Measurements from ENCODE around the gene HLA-F. TPM values are rescaled to one million over a fixed set of nuclear protein-coding genes. Genes with fewer than 3 reads are reported as not detected.
A peak's percentile ranks its signal among the peaks of the same experiment; 100 is the strongest.

The HLA-F gene
- polyA plus RNA-seq, 1 of the 3 experiments (the other 2 are of a cell fraction) = 0.31 TPM

- no peak for TF ChIP-seq ZBTB33 (IDR thresholded peaks at IDR 0.05; ENCODE audit: borderline replicate concordance, low read depth)
These were observed 8.0 kb downstream of the HLA-F start (continued) for GRCh38 chr6:29731281-29731680.

- WGBS (ENCODE audit: low lambda C conversion rate) = 18% methylated on average over 7 of the region's 7 CpGs
- Histone ChIP-seq H4K20me1 (ENCODE audit: insufficient read depth) (no peaks in the 10 kb centered on the region), H3K9me2 (no peaks in the 10 kb centered on the region), H3K4me3 (ENCODE audit: low read depth in 2 of 2, low read length in 1 of 2) (no peak overlapping the region), H3K9me3 (no peaks in the 10 kb centered on the region), H3K4me1 (ENCODE audit: control insufficient read depth in 1 of 2, insufficient read depth in 2 of 2, low read depth in 1 of 2, low read length in 1 of 2) (no peaks in the 10 kb centered on the region), H3K9ac (no peak overlapping the region), H3F3A (replicated peaks; ENCODE audit: insufficient read depth) (no peaks in the 10 kb centered on the region), H3K4me2 (no peak overlapping the region), H2AFZ (ENCODE audit: low read depth) (no peak overlapping the region), H3K27ac (ENCODE audit: low read depth in 2 of 2, low read length in 1 of 2) (no peak overlapping the region), H3K27me3 (ENCODE audit: insufficient read depth) (peaks cover 19% of the 10 kb centered on the region; the same call in 1 of the 2 replicates), H3K79me2 (ENCODE audit: insufficient read depth) (no peaks in the 10 kb centered on the region), H3K36me3 (replicated peaks in 1 of 2; ENCODE audit: control insufficient read depth in 1 of 2, insufficient read depth in 2 of 2, low read length in 1 of 2) (no peaks in the 10 kb centered on the region)
- ChIA-PET POLR2A (no interaction called here), CTCF (interaction anchor here (0.7 to 3.1 kb wide), 6 partner anchors 20 to 305 kb away, joined by 3 to 12 read pairs (median 4); no protein-coding TSS in a partner anchor)
- no peak for DNase-seq
- TF ChIP-seq REST (IDR thresholded peaks at IDR 0.05; ENCODE audit: low read depth, low read length) (peak; percentile 89), RCOR1 (IDR thresholded peaks at IDR 0.05; ENCODE audit: low read length) (no peak)
These were observed 9.8 kb downstream of the HLA-F start for GRCh38 chr6:29733057-29733456.

- H3K4me3 ChIP-seq (ENCODE audit: low read depth in 2 of 2, low read length in 1 of 2) = no peak overlapping the region
These were observed 11.1 kb downstream of the HLA-F start for GRCh38 chr6:29734046-29735018.

More at GRCh38 chr6:29734046-29735018, 11.1 kb downstream of the HLA-F start:
- TF ChIP-seq MEF2A (IDR thresholded peaks at IDR 0.05; ENCODE audit: borderline replicate concordance, low read depth) (no peak), ELF1 (IDR thresholded peaks at IDR 0.05) (no peak), POLR2AphosphoS5 (IDR thresholded peaks at IDR 0.05; ENCODE audit: low read depth, low read length) (no peak), REST (IDR thresholded peaks at IDR 0.05; ENCODE audit: low read depth, low read length) (no peak), FOXM1 (IDR thresholded peaks at IDR 0.05; ENCODE audit: low read depth) (no peak)
- Histone ChIP-seq H3F3A (replicated peaks; ENCODE audit: insufficient read depth) (no peaks in the 10 kb centered on the region), H4K20me1 (ENCODE audit: insufficient read depth) (no peaks in the 10 kb centered on the region), H3K36me3 (replicated peaks in 1 of 2; ENCODE audit: control insufficient read depth in 1 of 2, insufficient read depth in 2 of 2, low read length in 1 of 2) (no peaks in the 10 kb centered on the region), H3K27me3 (ENCODE audit: insufficient read depth) (peaks cover 19% of the 10 kb centered on the region; the same call in 1 of the 2 replicates), H3K9ac (no peak overlapping the region), H3K4me1 (ENCODE audit: control insufficient read depth in 1 of 2, insufficient read depth in 2 of 2, low read depth in 1 of 2, low read length in 1 of 2) (no peaks in the 10 kb centered on the region), H3K9me3 (no peaks in the 10 kb centered on the region), H3K4me2 (no peak overlapping the region), H3K79me2 (ENCODE audit: insufficient read depth) (no peaks in the 10 kb centered on the region), H2AFZ (ENCODE audit: low read depth) (no peak overlapping the region), H3K27ac (ENCODE audit: low read depth in 2 of 2, low read length in 1 of 2) (no peak overlapping the region), H3K9me2 (no peaks in the 10 kb centered on the region)
- 21% methylated on average over 3 of the region's 3 CpGs for WGBS (ENCODE audit: low lambda C conversion rate)
- DNase-seq = no peak
- ChIA-PET POLR2A (no interaction called here), CTCF (interaction anchor here (0.6 to 3.1 kb wide), 8 partner anchors 9 to 312 kb away, joined by 3 to 12 read pairs (median 3); no protein-coding TSS in a partner anchor)

Data from SK-N-SH (cell line).